A673 (cell line): ENCODE results near the gene TNFAIP2.

Experiments used
- EZH2 ChIP-seq: fragments of 200-600 bp; sonication (generic); IDR thresholded peaks from 2 replicates; pipeline ENCODE4 v1.6.1; 2017; ENCODE audit warnings: borderline replicate concordance, low read depth, mild to moderate bottlenecking, mixed read lengths, antibody characterized with exemption, low read length; ENCODE audit not compliant: poor library complexity, severe bottlenecking
- TF ChIP-seq, protein P1 (sequence below): fragments of 300-800, 200-600 bp; sonication (generic); conservative IDR thresholded peaks from 2 replicates; pipeline ENCODE4 v1.5.1; 2017; ENCODE audit warnings: low read depth, mild to moderate bottlenecking, antibody characterized with exemption, low read length, moderate library complexity, mixed read lengths

DNA sequence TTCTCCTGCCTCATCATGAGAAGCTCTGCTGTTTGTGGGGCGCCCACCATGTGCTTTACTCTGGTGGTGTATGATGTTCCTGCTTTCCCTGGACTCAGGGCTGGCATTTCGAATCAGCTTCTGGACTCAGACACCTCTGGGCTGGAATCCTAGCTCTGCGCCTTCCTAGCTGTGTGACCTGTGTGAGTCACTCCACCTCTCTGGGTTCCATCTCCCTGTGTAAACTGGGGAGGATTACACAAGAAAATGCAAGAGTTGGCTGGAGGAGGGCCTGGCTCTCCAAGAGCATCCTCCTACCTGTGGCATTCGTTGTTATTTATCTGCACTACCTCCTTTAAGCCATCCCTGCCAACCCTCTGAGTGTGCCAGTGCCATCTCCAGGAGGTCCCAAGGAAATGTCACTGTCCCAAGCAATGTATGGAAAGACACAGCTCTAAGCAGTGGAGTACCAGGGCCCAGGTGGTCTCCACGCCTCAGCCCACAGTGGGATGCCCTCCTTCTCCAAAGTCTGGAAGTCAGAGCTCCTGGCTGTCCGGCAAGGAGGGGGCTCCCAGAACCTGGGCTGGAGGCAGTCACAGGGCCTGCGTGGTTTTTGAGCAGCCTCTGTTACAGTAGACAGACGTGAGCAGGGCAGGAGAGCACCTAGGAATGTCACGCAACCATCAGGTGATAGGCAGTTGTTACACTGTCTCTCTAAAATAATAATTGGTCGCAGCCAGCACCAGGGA lies 7.3 kb upstream of the TNFAIP2 start:
- no peak for TF ChIP-seq EZH2
- TF ChIP-seq, protein P1, sequence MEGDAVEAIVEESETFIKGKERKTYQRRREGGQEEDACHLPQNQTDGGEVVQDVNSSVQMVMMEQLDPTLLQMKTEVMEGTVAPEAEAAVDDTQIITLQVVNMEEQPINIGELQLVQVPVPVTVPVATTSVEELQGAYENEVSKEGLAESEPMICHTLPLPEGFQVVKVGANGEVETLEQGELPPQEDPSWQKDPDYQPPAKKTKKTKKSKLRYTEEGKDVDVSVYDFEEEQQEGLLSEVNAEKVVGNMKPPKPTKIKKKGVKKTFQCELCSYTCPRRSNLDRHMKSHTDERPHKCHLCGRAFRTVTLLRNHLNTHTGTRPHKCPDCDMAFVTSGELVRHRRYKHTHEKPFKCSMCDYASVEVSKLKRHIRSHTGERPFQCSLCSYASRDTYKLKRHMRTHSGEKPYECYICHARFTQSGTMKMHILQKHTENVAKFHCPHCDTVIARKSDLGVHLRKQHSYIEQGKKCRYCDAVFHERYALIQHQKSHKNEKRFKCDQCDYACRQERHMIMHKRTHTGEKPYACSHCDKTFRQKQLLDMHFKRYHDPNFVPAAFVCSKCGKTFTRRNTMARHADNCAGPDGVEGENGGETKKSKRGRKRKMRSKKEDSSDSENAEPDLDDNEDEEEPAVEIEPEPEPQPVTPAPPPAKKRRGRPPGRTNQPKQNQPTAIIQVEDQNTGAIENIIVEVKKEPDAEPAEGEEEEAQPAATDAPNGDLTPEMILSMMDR, result no peak
